HCT116 (cell line): ENCODE results near the gene SMG6. TPM values are rescaled to one million over a fixed set of nuclear protein-coding genes. Genes with fewer than 3 reads are reported as not detected.

Experiments used
- ATAC-seq: fragments of 200-7000 bp; cut with Tn5 transposase; 2 replicates; pipeline ENCODE4 v1.9.1; 2020; ENCODE audit warnings: mild to moderate bottlenecking, moderate library complexity
- BruUV-seq: library from RNA; stranded (reverse); fragments of 400-500 nt; replicated peaks from 2 replicates; lab custom pipeline; 2021; lab: Mats Ljungman, UMichigan
- CTCF ChIA-PET: fragments of 300-600 bp; sonication (Branson Sonifier 250); formaldehyde crosslinking; loops from one replicate; lab custom pipeline; 2021; ENCODE audit warnings: antibody characterized with exemption; lab: Charles Lee
- POLR2A ChIA-PET: fragments of 300-600, 350-600 bp; sonication (Branson Sonifier 250); formaldehyde crosslinking; loops from one replicate; lab custom pipeline; 2021; ENCODE audit warnings: antibody characterized with exemption; lab: Charles Lee
- RAD21 ChIA-PET, 2 experiments: fragments of 300-600 bp; sonication (Branson Sonifier 250); formaldehyde crosslinking; loops; one replicate each; lab custom pipeline; 2023; ENCODE audit warnings: low total read pairs in 2 of 2; ENCODE audit not compliant: uncharacterized antibody in 2 of 2, unreplicated experiment in 2 of 2, low non-redundant PET in 1 of 2; lab: Charles Lee
- DNase-seq: peaks from one replicate; pipeline ENCODE4 v3.0.0-alpha.2; 2010; ENCODE audit warnings: low read depth, low spot score
- H2AFZ ChIP-seq: fragments of 200-600 bp; shearing (Covaris generic), sonication (generic); 2 replicates; pipeline ENCODE4 v1.6.1; 2017; ENCODE audit warnings: low read depth, mixed run types, mixed read lengths, antibody characterized with exemption, low read length; ENCODE audit not compliant: poor library complexity, severe bottlenecking
- H3K27ac ChIP-seq: 2 replicates; pipeline ENCODE4 v1.5.1; 2012; ENCODE audit warnings: low read depth, low read length
- H3K27me3 ChIP-seq: fragments of 200-600 bp; sonication (generic); 2 replicates; pipeline ENCODE4 v1.6.1; 2016; ENCODE audit warnings: mixed run types, low read length, mixed read lengths; ENCODE audit not compliant: insufficient read depth
- H3K36me3 ChIP-seq, 2 experiments: fragments of 200-500 bp in 1 of 2; fragments of 200-600 bp in 1 of 2; sonication (Bioruptor generic) in 1 of 2; sonication (generic) in 1 of 2; 2 replicates each; pipeline versions ENCODE4 v1.5.1 to v1.6.1; 2014 to 2016; ENCODE audit warnings: low read length in 2 of 2, inconsistent platforms in 1 of 2, mixed read lengths in 1 of 2, mixed run types in 1 of 2; ENCODE audit not compliant: insufficient read depth in 2 of 2, control insufficient read depth in 1 of 2
- H3K4me1 ChIP-seq, 2 experiments: fragments of 200-600 bp in 1 of 2; sonication (generic) in 1 of 2; 2 replicates each; pipeline versions ENCODE4 v1.5.1 to v1.6.1; 2012 to 2017; ENCODE audit warnings: low read length in 2 of 2, inconsistent platforms in 1 of 2, mild to moderate bottlenecking in 1 of 2, mixed read lengths in 1 of 2, mixed run types in 1 of 2, moderate library complexity in 1 of 2; ENCODE audit not compliant: insufficient read depth in 2 of 2, control insufficient read depth in 1 of 2
- H3K4me2 ChIP-seq: fragments of 200-600 bp; sonication (generic); 2 replicates; pipeline ENCODE4 v1.6.1; 2017; ENCODE audit warnings: mixed run types, low read length, mixed read lengths
- H3K4me3 ChIP-seq, 2 experiments: fragments of 200-600 bp in 1 of 2; sonication (generic) in 1 of 2; replicated peaks in 1 of 2; 2 replicates each; pipeline ENCODE4 v1.5.1; 2011 to 2016; ENCODE audit warnings: low read length in 2 of 2, control low read depth in 1 of 2, low read depth in 1 of 2, mild to moderate bottlenecking in 1 of 2, mixed read lengths in 1 of 2, mixed run types in 1 of 2
- H3K79me2 ChIP-seq: fragments of 200-600 bp; sonication (generic); 2 replicates; pipeline ENCODE4 v1.6.1; 2017; ENCODE audit warnings: mild to moderate bottlenecking, mixed run types, low read length, moderate library complexity, mixed read lengths; ENCODE audit not compliant: insufficient read depth
- H3K9ac ChIP-seq: fragments of 200-600 bp; sonication (generic); 2 replicates; pipeline ENCODE4 v1.6.1; 2016; ENCODE audit warnings: low read length, mixed read lengths
- H3K9me2 ChIP-seq: fragments of 200-600 bp; sonication (generic), shearing (Covaris generic); 2 replicates; pipeline ENCODE4 v1.6.1; 2017; ENCODE audit warnings: mixed run types, mild to moderate bottlenecking, moderate library complexity; ENCODE audit not compliant: insufficient read depth
- H3K9me3 ChIP-seq, 2 experiments: fragments of 200-500 bp in 1 of 2; fragments of 200-600 bp in 1 of 2; sonication (Bioruptor generic) in 1 of 2; sonication (generic) in 1 of 2; 2 replicates each; pipeline ENCODE4 v1.6.1; 2014 to 2017; ENCODE audit warnings: low read length in 2 of 2, mixed read lengths in 2 of 2, inconsistent platforms in 1 of 2, low read depth in 1 of 2, mild to moderate bottlenecking in 1 of 2, mixed run types in 1 of 2, moderate library complexity in 1 of 2; ENCODE audit not compliant: control insufficient read depth in 1 of 2, insufficient read depth in 1 of 2
- H4K20me1 ChIP-seq: fragments of 200-600 bp; sonication (generic), shearing (Covaris generic); 2 replicates; pipeline ENCODE4 v1.6.1; 2017; ENCODE audit warnings: mixed run types, mild to moderate bottlenecking, moderate library complexity; ENCODE audit not compliant: insufficient read depth
- CEBPB ChIP-seq: IDR thresholded peaks from 2 replicates; pipeline ENCODE4 v1.6.1; 2012; ENCODE audit warnings: low read depth
- EZH2 ChIP-seq: fragments of 200-600 bp; sonication (generic); IDR thresholded peaks from 2 replicates; pipeline ENCODE4 v1.6.1; 2017; ENCODE audit warnings: antibody characterized with exemption, mixed run types
- POLR2AphosphoS5 ChIP-seq: IDR thresholded peaks from 2 replicates; pipeline ENCODE4 v1.6.1; 2011; ENCODE audit warnings: mild to moderate bottlenecking, low read depth, low read length, moderate library complexity
- YY1 ChIP-seq: IDR thresholded peaks from 2 replicates; pipeline ENCODE4 v1.6.1; 2011; ENCODE audit warnings: low read length, low read depth, moderate library complexity, mild to moderate bottlenecking; ENCODE audit not compliant: insufficient replicate concordance; ENCODE audit errors: extremely low read depth
- intact Hi-C: fragments of 100-400 bp; cut with micrococcal nuclease; formaldehyde crosslinking; loops from 2 replicates; pipeline ENCODE4 v1.10.0; 2022
- total RNA-seq: library from RNA; stranded (reverse); gene quantifications from one replicate; pipeline ENCODE4 v1.2.1, GENCODE V29; 2021; ENCODE audit not compliant: unreplicated experiment
- TF ChIP-seq, protein P1 (sequence below): IDR thresholded peaks from 2 replicates; pipeline ENCODE4 v1.6.1; 2011; ENCODE audit warnings: mild to moderate bottlenecking, low read length, moderate library complexity; ENCODE audit not compliant: insufficient replicate concordance; ENCODE audit errors: extremely low read depth
- TF ChIP-seq, protein P2 (sequence below): IDR thresholded peaks from 2 replicates; pipeline ENCODE4 v1.6.1; 2012

Gene SMG6
- total RNA-seq, 1 experiment from 2014 or later = 23.1 TPM

DNA sequence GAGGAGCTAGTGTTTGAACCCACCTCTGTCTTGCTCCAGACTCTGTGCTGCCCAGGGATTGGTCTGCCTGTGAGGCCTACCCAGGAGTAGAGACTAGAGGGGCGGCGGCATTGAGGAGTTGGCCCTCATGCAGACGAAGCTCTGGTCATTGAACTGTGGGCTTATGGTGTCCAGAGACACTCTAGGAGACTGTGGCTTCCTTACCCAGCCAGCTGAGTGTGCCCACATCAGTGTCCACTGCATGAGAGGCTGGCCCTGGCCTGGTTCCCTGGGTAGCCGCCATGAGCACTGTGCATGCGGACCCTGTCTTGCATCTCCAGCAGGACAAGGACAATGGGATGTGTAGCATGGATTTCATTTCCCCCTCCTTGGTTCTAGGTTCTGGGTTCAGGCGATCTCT, 47.7 kb upstream of the SMG6 start:
- TF ChIP-seq, protein P1, sequence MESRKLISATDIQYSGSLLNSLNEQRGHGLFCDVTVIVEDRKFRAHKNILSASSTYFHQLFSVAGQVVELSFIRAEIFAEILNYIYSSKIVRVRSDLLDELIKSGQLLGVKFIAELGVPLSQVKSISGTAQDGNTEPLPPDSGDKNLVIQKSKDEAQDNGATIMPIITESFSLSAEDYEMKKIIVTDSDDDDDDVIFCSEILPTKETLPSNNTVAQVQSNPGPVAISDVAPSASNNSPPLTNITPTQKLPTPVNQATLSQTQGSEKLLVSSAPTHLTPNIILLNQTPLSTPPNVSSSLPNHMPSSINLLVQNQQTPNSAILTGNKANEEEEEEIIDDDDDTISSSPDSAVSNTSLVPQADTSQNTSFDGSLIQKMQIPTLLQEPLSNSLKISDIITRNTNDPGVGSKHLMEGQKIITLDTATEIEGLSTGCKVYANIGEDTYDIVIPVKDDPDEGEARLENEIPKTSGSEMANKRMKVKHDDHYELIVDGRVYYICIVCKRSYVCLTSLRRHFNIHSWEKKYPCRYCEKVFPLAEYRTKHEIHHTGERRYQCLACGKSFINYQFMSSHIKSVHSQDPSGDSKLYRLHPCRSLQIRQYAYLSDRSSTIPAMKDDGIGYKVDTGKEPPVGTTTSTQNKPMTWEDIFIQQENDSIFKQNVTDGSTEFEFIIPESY = no peak
- no peak for TF ChIP-seq EZH2
- no TSS peak for BruUV-seq
- POLR2A ChIA-PET = interaction anchor here (1.2 kb wide), 1 partner anchor 8 kb away, joined by 5 read pairs; no protein-coding TSS in a partner anchor
- no peak for DNase-seq
- Histone ChIP-seq H3K36me3 (no peaks in the 10 kb centered on the region; a peak in 1 of 4 replicates), H3K4me3 (no peak overlapping the region), H2AFZ (no peak overlapping the region), H3K4me2 (no peak overlapping the region), H3K79me2 (no peaks in the 10 kb centered on the region), H3K27me3 (no peaks in the 10 kb centered on the region), H3K9me2 (no peaks in the 10 kb centered on the region), H3K4me1 (peaks cover 27 to 28% of the 10 kb centered on the region in 2 experiments), H3K27ac (no peak overlapping the region), H3K9me3 (no peaks in the 10 kb centered on the region), H4K20me1 (no peaks in the 10 kb centered on the region), H3K9ac (no peak overlapping the region)
- ATAC-seq = no peak
- CTCF ChIA-PET = no interaction called here
- RAD21 ChIA-PET = no interaction called here
- intact Hi-C loops = no loop called here

DNA sequence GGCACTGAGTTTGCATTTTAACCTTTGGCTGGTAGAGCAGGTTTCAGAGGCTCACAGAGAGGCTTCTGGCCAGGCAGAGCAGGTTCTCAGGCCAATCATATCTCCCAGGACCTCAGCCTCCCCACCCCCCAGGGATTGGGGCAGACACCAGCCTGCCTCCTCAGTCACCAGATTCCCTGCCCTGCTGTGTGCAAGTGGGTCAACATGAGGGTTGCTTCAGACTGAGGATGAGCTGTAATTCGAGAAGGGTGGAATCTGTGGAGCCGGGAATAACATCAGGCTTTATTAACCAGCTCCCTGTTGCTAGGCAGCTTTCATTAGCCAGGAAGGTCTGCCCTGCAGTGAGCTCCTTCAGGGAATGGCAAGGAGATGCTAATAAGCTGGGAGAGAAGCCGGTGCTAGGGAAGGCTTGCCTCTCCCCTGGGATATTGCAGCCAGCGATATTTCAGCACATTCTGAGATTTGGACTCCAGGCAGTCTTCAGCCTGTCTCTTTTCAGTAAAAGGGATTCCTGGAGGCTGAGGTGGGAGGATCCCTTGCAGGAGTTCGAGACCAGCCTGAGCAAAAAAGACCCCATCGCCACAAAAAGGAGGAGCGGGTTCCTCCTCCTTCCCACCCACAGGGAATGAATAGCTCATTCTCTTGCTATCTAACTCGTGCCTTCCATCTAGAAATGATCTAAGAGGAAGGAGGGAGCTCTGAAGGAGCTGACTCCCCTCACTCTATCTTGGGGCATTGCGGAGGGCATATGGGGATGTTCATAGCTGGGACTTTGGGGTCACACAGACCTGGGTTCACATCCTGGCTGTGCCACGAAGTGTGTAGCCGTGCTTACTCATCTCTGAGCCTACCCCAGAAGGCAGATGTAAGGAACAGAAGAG, 44.5 kb upstream of the SMG6 start:
- POLR2A ChIA-PET = interaction anchor here (0.6 to 1.3 kb wide), 3 partner anchors 10 to 12 kb away, joined by 3 to 5 read pairs (median 5); partner anchors contain the start of gene TSR1

More for the DNA sequence above, 44.5 kb upstream of the SMG6 start:
- H4K20me1 ChIP-seq = no peaks in the 10 kb centered on the region
- DNase-seq = no peak
- CTCF ChIA-PET = interaction anchor here (1.1 to 1.3 kb wide), 2 partner anchors 10 to 11 kb away, joined by 3 read pairs; no protein-coding TSS in a partner anchor
- no peak for TF ChIP-seq CEBPB
- TF ChIP-seq POLR2AphosphoS5 = no peak
- TF ChIP-seq YY1 = no peak
- no peak for TF ChIP-seq EZH2
- TF ChIP-seq, protein P2, sequence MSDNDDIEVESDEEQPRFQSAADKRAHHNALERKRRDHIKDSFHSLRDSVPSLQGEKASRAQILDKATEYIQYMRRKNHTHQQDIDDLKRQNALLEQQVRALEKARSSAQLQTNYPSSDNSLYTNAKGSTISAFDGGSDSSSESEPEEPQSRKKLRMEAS = no peak
- TF ChIP-seq, all 23 proteins: peak for 0
- no peaks in the 10 kb centered on the region for H3K9me3 ChIP-seq
- RAD21 ChIA-PET = no interaction called here
- H3K79me2 ChIP-seq = no peaks in the 10 kb centered on the region
- H3K4me2 ChIP-seq = peak overlapping the region; percentile 46
- no peak overlapping the region for H3K4me3 ChIP-seq
- peaks cover 7 to 13% of the 10 kb centered on the region in 2 experiments; a peak in 3 of 4 replicates for H3K36me3 ChIP-seq
- intact Hi-C loops = no loop called here
- no peaks in the 10 kb centered on the region for H3K9me2 ChIP-seq
- ATAC-seq = peak; percentile 69
- no TSS peak for BruUV-seq
- no peak overlapping the region; the same call in 1 of the 2 replicates for H3K27ac ChIP-seq
- peaks cover 25 to 35% of the 10 kb centered on the region in 2 experiments for H3K4me1 ChIP-seq
- H3K9ac ChIP-seq = no peak overlapping the region
- no peaks in the 10 kb centered on the region for H3K27me3 ChIP-seq
- H2AFZ ChIP-seq = no peak overlapping the region
